A673 (cell line): ENCODE results near the gene MTERF2.

ENCODE experiments used
- EZH2 ChIP-seq: fragments of 200-600 bp; sonication (generic); IDR thresholded peaks from 2 replicates; pipeline ENCODE4 v1.6.1; 2017; ENCODE audit warnings: borderline replicate concordance, low read depth, mild to moderate bottlenecking, mixed read lengths, antibody characterized with exemption, low read length; ENCODE audit not compliant: poor library complexity, severe bottlenecking
- TF ChIP-seq, protein P1 (sequence below): fragments of 300-800, 200-600 bp; sonication (generic); conservative IDR thresholded peaks from 2 replicates; pipeline ENCODE4 v1.5.1; 2017; ENCODE audit warnings: low read depth, mild to moderate bottlenecking, antibody characterized with exemption, low read length, moderate library complexity, mixed read lengths

DNA sequence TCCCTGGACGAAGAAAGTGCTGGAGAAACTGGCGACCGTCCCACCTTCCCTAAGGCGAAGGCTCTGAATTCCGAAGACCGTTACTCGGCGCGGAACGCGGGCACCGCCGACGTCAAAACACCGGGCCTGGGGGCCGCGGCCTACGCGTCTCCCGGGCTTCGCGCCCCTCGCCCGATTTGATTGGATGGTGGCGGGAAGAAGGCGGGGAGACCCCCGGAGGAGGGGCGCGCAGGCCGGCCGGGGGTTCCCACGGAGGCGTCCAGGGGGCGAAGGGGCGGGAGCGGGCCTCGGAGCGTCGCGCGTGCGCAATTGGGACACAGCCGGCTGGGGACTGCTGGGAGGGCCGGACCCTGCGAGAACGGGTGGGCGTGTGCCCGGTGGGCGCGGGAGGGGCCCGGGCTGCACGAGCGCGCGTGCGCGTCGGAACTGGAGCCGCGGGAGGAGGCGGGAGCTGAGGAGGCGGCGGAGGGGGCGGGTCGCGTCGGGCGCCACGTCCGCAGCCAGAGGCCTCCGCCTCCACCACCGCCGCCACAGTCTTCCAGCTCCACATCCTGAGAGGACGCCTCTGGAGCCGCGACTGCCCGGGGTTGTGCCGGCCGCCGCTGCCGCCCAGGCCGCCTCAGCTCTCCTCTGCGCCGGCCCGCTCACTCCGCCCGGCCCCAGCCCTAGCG lies 31.4 kb downstream of the MTERF2 start, which contains the start of gene TMEM263:
- TF ChIP-seq, protein P1, sequence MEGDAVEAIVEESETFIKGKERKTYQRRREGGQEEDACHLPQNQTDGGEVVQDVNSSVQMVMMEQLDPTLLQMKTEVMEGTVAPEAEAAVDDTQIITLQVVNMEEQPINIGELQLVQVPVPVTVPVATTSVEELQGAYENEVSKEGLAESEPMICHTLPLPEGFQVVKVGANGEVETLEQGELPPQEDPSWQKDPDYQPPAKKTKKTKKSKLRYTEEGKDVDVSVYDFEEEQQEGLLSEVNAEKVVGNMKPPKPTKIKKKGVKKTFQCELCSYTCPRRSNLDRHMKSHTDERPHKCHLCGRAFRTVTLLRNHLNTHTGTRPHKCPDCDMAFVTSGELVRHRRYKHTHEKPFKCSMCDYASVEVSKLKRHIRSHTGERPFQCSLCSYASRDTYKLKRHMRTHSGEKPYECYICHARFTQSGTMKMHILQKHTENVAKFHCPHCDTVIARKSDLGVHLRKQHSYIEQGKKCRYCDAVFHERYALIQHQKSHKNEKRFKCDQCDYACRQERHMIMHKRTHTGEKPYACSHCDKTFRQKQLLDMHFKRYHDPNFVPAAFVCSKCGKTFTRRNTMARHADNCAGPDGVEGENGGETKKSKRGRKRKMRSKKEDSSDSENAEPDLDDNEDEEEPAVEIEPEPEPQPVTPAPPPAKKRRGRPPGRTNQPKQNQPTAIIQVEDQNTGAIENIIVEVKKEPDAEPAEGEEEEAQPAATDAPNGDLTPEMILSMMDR, result no peak
- no peak for TF ChIP-seq EZH2
